Activated gamma-delta T cell treated with Interleukin-2 at 50 U/mL for 16 hours (primary cell): ENCODE measurements around the gene KRTAP4-16.
"Not testable (repeated sequence)": the region's sequence is repeated elsewhere in the genome, so short reads cannot be mapped to it uniquely, and the experiment has no call there.

ENCODE experiments used
- DNase-seq: peaks from one replicate; pipeline ENCODE4 v3.0.0-alpha.2; 2020

The KRTAP4-16 gene

DNA sequence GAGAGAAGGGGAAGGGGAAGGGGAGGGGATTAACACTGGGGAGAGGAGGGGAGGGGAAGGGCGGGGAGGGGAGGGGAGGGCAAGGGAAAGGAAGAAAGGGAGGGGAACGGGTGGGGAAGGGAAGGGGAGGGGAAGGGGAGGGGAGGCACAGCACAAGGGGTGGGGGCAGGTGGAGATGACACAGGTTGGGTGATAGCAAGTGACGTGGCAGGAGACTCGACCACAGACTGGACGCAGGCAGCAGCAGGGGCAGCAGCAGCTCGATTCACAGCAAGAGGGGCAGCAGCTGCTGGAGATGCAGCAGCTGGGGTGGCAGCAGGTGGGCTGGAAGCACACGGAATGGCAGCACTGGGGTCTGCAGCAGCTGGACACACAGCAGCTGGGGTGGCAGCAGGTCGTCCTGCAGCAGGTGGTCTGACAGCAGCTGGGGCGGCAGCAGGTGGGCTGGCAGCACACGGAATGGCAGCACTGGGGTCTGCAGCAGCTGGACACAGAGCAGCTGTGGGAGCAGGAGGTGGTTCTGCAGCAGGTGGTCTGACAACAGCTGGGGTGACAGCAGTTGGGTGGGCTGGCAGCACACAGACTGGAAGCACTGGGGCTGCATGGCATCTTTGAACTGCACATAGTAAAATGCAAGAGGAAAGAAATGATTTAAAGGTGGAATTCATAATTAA is at the start of gene KRTAP4-16:
KRTAP4-16 (minus strand) TSS at position 624 of the 674 bp plus-strand sequence; CDS start at position 624, 0 bp downstream.
- no peak for DNase-seq

DNA sequence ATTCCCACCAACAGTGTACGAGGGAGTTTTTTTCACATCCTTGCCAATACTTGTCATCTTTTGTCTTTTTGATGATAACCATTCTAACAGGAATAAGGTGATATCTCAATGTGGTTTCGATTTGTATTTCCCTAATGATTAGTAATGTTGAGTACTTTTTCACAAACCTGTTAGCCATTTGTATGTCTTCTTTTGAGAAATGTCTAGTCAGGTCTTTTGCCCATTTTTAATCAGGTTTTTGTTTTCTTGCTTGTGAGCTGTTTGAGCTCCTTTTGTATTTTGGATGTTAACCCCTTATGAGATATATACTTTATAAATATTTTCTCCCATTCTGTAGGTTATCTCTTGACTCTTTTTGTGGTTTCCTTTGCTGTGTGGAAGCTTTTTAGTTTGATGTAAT is 49.5 kb upstream of the KRTAP4-16 start:
- no peak for DNase-seq

DNA sequence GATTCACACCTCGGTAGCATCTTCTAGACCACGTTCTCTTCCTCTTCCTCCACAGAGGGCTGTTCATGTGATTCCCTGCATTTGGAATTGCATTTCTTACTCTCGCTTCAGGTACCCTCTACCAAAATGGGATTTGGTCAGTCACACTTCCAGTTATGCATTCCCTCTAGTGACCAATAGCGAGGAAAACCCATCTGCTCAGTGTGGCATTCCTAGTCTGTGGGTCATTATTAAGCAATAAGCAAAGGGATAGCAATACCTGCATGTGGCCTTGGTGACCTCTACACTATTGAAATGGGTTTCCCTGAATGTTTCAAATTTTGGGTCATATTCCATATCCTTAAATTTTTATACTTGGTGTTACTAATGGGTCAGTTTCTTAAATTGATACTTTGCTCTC is 48.0 kb upstream of the KRTAP4-16 start:
- no peak for DNase-seq

DNA sequence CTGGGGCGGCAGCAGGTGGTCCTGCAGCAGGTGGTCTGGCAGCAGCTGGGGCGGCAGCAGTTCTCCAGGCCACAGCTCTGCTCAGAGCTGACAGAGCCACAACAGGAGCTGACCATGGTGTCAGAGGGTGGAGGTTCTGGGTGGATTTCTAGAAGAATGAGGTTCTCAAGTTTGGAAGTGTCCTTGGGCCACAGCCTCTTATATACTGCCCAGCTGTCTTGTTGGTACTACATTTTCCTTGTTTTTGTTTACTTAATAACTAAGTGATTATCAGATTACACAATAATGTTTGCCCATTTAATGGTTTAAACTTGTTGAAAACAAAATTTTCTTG is 47.6 kb upstream of the KRTAP4-16 start, which contains the start of gene KRTAP4-5:
KRTAP4-5 (minus strand) TSS at position 174 of the 334 bp plus-strand sequence; CDS start at position 116, 58 bp downstream.
- no peak for DNase-seq

DNA sequence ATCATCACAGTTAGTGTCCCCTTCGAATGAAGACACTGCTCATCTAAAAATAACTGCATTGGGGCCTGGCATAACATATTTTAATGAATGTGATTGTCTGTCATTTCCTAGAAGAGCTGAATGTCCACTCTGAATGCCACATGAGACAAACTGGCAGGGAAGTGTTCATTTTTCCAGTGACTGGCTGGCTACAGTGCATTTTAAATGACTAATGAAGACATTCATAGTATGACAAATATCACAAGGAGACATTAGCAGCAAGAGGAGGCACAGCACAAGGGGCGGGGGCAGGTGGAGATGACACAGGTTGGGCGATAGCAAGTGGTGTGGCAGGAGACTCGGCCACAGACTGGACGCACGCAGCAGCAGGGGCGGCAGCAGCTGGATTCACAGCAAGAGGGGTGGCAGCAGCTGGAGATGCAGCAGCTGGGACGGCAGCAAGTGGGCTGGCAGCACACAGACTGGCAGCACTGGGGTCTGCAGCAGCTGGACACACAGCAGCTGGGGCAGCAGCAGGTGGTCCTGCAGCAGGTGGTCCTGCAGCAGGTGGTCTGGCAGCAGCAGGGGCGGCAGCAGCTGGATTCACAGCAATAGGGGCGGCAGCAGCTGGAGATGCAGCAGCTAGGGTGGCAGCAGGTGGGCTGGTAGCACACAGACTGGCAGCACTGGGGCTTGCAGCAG is 47.1 kb upstream of the KRTAP4-16 start:
- not testable (repeated sequence) for DNase-seq

DNA sequence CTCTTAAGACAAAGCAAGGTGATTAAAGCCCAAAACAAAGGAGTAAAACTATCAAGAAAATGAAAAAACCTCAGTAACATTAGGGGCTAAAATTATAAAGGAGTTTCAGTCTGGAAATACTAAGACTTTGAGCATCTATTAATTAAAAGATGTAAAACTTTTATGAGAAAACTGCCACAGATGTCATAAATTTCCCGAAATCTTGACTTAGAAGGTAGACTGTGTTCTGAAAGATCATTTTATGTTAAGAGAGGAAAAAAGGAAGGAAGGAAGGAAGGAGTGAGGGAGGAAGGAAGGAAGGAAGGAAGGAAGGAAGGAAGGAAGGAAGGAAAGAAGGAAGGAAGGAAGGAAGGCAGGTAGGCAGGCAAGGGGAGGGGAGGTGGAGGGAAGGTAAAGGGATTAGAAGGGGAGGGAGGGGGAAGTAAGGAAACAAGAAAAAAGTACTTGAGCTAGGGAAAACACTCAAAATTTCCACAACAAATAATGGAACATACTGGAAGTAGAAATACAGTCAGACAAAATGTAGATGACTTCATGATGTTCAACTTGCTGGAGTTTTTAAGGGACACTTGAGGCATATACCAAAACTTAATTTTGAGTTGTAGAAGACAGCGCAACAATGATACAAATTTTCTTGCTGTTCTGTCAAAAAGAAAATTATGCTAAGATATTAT is 45.7 kb upstream of the KRTAP4-16 start:
- DNase-seq: no peak

DNA sequence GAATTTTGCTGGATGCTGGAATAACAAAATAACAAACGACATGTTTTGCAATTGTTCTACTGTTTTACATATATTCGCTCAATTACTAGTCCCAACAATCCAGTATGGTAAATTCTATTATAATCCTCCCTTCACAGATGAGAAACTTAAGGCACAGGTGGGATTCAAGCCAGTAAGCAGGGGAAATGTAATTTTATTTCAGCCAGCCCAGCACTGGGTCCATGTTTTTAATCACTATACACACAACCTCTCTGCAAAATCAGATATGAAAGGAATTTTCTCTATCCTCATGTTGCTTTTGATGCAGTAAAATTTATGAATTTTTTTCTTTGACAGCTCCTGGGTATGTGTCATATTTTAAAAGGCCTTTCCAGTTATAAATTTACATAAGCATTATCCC is 43.3 kb upstream of the KRTAP4-16 start:
- no peak for DNase-seq

DNA sequence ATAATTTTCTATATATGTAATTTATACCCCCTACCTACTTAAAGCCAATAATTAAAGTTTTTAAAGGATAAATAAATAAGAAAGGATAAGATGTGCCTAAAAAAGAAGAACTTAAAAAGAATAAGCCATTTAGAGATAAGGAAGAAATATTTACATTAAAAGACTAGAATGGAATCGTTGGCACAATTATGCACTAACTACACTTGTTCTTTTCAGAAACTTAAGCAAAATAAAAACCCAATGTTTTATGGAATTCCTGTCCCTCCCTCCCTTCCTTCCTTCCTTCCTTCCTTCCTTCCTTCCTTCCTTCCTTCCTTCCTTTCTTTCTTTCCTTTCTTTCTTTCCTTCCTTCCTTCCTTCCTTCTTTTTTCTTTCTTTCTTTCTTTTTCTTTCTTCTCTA is 42.8 kb upstream of the KRTAP4-16 start:
- no peak for DNase-seq

DNA sequence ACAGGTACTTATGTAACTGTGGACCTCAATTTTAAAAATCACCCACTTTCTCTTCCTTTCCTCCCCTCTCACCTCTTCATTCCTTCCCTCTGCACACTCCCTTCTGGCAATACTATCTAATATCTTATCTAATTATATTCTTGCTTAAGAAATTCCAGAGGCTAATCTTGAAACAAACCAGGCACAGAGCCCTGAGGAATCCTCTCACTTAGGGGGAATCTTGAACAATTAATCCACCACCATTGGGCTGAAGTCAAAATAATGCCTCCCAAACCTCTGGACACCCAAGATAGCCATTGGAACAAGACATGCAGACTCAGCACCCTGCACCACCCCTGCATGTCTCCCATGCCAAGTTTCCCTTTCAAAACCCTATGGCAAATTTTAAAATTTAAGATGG is 39.4 kb upstream of the KRTAP4-16 start:
- DNase-seq: no peak

DNA sequence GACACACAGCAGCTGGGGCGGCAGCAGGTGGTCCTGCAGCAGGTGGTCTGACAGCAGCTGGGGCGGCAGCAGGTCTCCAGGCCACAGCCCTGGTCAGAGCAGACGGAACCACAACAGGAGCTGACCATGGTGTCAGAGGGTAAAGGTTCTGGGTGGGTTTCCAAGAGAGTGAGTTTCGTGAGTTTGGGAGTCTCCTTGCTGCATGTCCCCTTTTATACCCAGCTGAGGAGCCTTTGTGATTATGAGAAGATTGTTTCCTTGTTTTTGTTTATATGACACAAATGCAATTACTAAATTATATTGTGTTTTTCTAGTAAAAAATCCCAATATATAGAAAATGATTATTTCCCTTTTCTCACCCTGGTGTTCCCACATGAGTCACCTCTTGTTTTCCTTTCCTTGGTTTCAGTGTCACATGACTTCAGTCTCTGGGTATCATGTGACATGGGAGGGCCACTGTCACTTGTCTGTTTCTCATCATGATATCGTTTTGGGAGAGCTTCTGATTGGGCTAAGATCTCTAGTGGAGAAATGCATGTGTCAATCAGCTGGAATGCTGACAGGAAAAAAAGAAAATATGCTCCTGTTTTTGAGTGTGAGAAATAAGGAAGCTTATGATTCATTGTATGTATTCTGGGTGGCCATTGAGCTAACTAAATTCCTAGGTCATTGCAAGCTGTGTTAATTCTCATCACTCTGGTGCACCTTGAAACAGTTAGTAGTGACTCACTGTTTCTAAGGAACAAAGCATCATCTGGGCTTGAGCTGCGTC is 38.5 kb upstream of the KRTAP4-16 start, which contains the start of gene KRTAP4-6:
KRTAP4-6 (minus strand) TSS at position 185 of the 772 bp plus-strand sequence; CDS start at position 128, 57 bp downstream.
- no peak for DNase-seq

DNA sequence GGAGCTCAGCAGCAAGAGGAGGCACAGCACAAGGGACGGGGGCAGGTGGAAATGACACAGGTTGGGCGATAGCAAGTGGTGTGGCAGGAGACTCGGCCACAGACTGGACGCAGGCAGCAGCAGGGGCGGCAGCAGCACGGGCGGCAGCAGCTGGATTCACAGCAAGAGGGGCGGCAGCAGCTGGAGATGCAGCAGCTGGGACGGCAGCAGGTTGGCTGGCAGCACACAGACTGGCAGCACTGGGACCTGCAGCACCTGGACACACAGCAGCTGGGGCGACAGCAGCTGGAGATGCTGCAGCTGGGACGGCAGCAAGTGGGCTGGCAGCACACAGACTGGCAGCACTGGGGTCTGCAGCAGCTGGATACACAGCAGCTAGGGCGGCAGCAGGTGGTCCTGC is 37.9 kb upstream of the KRTAP4-16 start:
- DNase-seq: not testable (repeated sequence)

DNA sequence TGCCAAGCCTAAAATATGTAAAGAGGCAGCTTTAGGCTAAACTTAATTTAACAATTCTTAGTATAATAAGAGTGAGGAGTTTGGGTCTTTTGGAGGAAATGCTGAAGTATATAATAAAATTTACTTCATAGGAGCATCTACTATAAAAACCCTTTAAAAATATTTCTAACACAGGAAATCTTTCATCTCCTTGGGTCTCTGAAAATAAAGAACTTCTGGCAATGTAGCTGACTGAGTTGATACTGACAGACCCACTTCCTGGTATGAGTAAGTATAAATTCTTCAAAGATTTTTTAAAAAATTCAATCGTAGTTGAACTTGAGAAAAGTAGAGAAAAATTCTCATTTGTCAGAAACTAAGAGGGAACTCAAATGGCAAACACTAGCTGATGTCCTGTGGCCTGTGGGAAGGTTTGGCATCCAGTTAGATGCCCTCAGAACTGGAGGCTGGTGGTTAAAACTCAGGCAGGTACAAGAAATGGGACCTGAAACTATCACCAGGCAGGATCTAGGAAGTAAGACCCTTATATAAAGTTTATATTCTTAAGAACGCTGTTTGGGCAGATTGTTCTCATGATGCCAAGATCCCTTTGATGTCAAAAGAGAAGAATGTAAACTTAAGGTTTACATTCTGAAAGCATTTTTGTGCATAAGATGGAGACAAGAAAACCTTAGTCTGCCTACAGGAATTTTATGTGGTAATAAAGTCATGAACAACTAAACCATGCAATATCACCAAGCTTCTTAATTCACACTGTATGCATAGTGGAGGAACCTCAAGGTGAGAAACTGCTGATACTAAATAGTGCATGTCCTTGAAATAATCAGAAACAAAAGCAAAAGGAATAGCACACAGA is 32.1 kb upstream of the KRTAP4-16 start:
- DNase-seq: no peak

DNA sequence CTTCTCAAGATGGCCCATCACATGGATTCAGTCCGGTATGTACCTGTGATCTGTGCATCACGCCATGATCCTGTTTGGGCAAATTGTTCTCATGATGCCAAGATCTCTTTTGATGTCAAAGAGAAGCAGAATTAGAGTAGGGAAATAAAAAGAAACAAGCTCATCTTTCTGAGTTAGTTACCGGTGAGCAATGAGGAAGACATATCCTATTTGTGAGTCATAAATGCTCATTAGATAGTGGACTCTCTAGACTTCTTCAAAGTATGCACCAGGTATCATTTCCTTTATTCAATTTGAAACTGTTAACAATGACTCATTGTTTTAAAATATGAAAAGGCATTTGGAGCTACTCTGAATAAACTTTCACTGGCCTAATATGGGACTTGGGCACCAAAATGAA is 30.0 kb upstream of the KRTAP4-16 start:
- DNase-seq: no peak

DNA sequence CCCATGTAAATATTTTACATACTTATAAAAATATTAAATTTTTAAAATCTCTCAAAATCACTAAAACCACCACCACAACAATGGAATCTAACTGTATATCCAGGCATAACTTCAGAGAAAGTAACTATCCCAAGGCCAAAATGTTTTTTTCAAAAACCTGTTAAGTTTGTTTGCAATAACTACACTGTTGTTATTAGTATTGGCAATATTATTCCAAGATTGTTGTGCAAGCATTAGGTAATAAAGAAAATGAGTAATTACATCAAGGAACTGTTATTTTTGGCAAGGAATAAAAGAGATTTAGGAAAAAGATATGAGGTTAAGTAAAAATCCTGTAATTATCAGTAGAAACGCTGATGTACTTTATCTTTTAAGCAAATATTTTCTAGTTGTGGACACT is 25.4 kb upstream of the KRTAP4-16 start:
- DNase-seq: no peak

DNA sequence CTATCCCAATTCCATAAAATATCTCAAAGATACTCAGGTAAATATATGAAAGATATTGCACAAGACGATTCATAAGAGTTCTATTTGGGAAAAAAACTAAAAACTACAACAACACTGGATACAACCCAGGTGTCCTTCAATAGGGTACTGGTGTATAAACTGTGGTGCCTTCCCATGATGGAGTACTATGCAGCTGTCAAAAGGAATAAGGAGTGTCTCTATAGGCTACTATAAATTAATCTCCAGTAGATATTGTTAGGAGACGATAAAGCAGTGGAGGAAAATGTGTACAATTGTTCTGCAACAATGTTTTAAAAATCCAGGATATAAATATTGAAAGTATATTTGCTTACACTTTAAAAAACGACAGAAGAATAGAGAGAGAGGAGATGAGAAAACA is 24.4 kb upstream of the KRTAP4-16 start:
- DNase-seq: no peak

DNA sequence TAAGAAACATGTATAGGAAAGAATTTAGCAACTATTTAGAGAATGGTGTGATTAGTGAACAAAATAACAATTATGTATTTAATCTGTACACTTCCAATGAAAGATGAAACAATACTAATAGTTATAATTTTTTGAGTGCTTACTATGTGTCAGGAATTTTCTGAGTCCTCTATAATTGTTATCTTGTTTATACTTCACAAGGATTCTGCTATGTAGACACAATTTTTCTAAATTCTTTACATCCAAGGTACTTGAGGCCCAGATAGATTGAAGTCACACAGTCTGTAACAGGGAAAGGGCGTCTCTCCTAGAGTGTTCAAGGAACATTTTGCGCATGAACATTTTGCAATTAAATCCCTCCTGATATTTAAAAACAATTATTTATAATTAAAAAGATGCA is 23.1 kb upstream of the KRTAP4-16 start:
- no peak for DNase-seq

DNA sequence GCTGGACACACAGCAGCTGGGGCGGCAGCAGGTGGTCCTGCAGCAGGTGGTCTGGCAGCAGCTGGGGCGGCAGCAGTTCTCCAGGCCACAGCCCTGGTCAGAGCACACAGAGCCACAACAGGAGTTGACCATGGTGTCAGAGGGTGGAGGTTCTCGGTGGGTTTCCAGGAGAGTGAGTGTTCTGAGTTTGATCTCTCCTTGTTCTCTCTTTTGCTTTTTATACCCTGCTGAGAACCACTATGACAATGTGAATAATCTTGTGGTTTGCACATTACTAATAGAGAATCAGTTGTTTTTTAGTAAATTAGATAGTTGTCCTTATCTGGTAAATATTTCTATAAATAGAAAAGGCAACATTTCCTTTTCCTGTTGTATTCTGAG is 22.0 kb upstream of the KRTAP4-16 start, which contains the start of gene KRTAP4-12:
KRTAP4-12 (minus strand) TSS at position 192 of the 381 bp plus-strand sequence; CDS start at position 132, 60 bp downstream.
- DNase-seq: not testable (repeated sequence)

DNA sequence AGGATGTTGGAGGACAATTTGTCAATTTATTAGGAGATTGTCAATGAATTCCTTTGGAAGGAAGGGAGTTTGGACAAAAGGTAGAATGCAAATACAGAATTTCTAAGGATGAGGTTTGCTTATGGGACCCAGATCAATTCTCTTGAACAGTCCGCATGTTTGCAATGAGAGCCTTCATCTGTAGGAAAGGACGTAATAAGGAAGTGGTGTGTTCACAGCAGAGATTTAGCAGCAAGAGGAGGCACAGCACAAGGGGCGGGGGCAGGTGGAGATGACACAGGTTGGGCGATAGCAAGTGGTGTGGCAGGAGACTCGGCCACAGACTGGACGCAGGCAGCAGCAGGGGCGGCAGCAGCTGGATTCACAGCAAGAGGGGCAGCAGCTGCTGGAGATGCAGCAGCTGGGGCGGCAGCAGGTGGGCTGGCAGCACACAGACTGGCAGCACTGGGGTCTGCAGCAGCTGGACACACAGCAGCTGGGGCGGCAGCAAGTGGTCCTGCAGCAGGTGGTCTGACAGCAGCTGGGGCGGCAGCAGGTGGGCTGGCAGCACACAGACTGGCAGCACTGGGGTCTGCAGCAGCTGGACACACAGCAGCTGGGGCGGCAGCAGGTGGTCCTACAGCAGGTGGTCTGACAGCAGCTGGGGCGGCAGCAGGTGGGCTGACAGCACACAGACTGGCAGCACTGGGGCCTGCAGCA is 21.4 kb upstream of the KRTAP4-16 start:
- DNase-seq: not testable (repeated sequence)

DNA sequence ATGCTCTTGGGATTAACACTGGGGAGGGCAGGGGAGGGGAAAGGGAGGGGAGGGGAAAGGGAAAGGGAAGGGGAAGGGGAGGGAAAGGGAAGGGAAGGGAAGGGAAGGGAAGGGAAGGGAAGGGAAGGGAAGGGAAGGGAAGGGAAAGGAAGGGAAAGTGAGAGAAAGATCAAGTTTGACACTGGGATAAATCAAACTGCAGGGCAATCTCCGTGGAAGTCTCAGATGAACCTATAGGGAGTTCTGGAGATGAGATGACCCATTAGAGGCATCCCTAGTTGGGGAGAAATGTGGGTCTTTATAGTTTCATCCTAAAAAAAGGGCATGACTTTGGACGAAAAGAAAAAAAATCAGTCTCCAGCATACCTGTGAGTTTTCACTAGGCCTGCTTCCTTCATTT is 19.7 kb upstream of the KRTAP4-16 start:
- no peak for DNase-seq

DNA sequence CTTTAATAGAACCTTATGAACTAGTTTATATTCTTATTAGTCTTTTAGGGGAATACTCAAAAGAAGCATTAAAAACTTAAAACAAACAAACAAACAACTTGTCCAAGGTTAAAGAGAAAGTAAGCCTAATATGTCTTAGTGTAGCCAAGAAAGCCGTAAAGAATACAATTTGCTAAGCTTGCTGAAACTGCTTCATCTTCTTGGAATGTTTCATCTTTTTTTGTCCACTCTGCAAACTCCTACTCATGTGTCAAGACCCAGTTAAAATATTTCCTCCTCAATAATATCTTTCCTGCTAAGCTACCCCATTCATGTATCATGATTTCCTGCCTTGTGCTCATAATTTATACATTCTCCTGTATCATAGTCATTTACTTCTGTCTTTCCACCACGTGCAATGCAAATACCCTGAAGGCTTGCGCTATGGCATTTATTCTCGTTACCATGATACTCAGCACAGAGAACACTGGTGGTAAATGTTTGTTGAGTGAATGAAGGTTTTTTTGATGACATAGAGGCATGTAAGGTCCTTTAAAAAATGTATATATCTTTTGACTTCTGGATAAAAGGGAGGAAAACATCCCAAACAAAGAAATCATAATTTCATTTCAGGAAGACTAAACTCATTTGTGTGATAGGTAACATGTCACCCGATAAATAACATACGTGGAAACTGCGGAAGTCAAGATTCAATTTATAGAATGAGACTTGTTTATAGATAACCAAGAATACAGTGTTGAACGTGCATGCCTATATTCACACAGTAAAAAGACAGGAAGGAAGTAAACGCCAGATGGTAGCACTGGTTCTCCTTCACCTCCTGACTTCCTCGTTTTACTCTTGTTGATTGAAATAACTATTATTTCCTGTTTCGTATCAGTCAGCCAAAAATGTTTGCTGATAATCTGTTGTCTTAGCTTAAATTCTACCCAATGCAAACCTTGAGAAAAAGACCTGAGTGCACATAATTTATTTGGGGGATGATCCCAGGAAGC is 18.0 kb upstream of the KRTAP4-16 start:
- DNase-seq: not testable (repeated sequence)
